Measurements from ENCODE around the gene CD82. TPM values are rescaled to one million over a fixed set of nuclear protein-coding genes. Genes with fewer than 3 reads are reported as not detected.

CD82 gene, protein sequence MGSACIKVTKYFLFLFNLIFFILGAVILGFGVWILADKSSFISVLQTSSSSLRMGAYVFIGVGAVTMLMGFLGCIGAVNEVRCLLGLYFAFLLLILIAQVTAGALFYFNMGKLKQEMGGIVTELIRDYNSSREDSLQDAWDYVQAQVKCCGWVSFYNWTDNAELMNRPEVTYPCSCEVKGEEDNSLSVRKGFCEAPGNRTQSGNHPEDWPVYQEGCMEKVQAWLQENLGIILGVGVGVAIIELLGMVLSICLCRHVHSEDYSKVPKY
- total RNA-seq, result 100 to 1,000 TPM; 193 to 208 TPM

DNA sequence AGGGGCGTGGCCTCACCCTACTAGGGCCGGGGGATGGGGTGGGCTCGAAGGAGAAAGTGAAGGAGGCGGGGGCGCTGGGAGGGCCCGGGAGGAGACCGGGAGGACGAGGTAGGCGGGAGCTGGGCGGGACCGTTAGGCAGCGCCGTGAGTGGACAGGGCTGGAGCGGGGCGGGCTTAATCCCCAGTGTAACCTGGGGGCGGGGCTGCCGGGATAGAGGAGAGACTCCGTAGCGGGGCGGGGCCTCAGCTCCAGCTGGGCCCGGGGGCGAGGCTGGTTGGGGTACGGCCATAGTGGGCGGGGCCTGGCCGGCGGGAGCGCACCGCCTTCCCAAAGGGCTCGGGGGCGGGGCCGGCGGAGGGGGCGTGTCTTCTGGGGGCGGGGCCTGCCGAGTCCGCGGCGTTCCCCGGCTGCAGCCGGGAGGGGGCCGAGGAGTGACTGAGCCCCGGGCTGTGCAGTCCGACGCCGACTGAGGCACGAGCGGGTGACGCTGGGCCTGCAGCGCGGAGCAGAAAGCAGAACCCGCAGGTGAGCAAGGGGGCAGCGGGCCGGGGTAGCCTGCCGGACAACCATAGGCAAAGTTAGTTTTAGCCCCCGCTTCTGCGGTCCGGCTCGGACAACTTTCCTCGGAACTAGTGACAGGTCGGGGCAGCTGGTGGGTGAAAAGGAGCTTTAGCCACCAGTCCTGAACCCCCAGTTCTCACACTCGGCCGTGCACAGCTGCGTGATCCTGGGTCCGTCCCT lies at the start of gene CD82:
Gene CD82, plus strand, starts transcription at position 453 of the 742 bp plus-strand sequence. CDS start 29,000 bp downstream, outside the sequence.
- CTCF ChIA-PET, result interaction anchor here (0.6 to 5.2 kb wide), 12 partner anchors 8 to 210 kb away, joined by 3 to 49 read pairs (median 6); no protein-coding TSS in a partner anchor
- H3K4me3 Mint-ChIP-seq, result peak within 1 kb of the TSS; percentile 78
- H3K36me3 Mint-ChIP-seq (ENCODE audit: low read depth), result peaks cover 31% of the 10 kb centered on the region
- POLR2A ChIA-PET, result interaction anchor here (0.6 to 5.2 kb wide), 11 partner anchors 8 to 470 kb away, joined by 3 to 46 read pairs (median 5); partner anchors contain the start of gene EXT2
- peaks cover 57% of the 10 kb centered on the region for H3K4me1 Mint-ChIP-seq
- H3K27ac Mint-ChIP-seq, result peak within 1 kb of the TSS; percentile 90
- H3K9me3 Mint-ChIP-seq, result no peaks in the 10 kb centered on the region
- peak; percentile 100 for DNase-seq
- H3K27me3 Mint-ChIP-seq, result no peaks in the 10 kb centered on the region

DNA sequence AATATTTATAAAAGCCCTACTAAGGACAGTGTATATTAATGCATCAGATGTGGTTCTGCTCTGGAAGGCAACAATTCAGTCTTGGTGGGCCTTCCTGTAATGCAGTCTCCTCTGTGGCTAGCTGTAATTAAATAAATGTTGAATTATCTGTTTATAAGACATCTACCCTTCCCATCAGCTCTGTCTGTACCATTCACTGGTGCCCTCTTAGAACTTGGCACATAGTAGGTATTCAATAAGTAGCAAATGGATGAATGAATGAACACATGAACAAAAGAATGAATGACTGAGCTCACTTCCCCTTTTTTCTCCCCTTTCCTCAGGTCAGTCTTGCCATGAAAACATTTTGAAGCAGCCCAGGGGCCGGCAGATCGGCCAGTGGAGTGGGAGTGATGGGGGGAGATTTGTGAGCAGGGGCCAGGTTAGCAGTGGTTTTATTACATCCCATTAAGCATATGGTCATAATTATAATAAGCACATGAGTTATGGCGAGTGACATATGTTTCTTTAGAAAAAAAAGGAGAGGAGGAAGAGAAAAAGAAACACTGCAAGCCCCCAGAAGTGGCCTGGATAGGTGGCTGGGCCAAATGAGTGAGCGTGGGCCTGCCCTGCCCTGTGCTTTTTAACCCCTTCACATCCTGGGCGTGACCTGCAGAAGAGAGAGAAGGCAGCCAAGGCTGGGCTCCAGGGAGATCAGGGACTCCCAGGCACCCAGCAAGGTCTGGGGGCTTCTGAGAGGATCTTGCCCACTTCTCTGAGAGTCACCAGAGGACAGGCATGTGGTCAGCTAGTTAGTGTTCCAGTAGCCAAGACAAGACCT lies 48.6 kb upstream of the CD82 start:
- Mint-ChIP-seq H3K4me3 (no peak overlapping the region), H3K27ac (no peak overlapping the region), H3K36me3 (ENCODE audit: low read depth) (no peaks in the 10 kb centered on the region)

DNA sequence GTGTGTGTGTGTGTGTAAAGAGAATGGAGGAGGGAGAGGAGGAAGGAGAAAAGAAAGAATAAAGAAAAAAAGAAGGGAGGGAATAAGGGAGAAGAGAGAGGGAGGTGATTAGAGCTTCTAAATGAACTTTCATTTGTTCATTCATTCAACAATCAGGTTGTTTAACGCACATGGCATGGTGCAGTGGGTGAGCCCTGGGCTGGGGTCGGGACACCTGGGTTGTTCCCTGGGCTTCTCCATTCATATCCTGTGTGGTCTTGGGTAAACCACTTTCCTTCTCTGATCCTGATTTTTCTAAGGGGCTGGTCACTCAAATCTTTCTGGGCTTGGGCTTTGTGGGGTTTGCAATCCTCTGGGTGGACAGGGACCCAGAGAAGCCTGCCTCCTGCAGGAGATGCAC lies 47.9 kb upstream of the CD82 start:
- no peak for DNase-seq
- no peaks in the 10 kb centered on the region for H3K36me3 Mint-ChIP-seq (ENCODE audit: low read depth)
- CTCF ChIA-PET, result no interaction called here
- no peaks in the 10 kb centered on the region for H3K9me3 Mint-ChIP-seq
- no peak overlapping the region for H3K4me3 Mint-ChIP-seq
- POLR2A ChIA-PET, result no interaction called here
- H3K27me3 Mint-ChIP-seq, result peaks cover 34% of the 10 kb centered on the region
- no peaks in the 10 kb centered on the region for H3K4me1 Mint-ChIP-seq
- no peak overlapping the region for H3K27ac Mint-ChIP-seq

More for the DNA sequence above, 48.6 kb upstream of the CD82 start:
- Mint-ChIP-seq H3K9me3 (no peaks in the 10 kb centered on the region), H3K27me3 (peaks cover 31% of the 10 kb centered on the region), H3K4me1 (no peaks in the 10 kb centered on the region)
- DNase-seq, result no peak
- CTCF ChIA-PET, result no interaction called here
- POLR2A ChIA-PET, result no interaction called here

DNA sequence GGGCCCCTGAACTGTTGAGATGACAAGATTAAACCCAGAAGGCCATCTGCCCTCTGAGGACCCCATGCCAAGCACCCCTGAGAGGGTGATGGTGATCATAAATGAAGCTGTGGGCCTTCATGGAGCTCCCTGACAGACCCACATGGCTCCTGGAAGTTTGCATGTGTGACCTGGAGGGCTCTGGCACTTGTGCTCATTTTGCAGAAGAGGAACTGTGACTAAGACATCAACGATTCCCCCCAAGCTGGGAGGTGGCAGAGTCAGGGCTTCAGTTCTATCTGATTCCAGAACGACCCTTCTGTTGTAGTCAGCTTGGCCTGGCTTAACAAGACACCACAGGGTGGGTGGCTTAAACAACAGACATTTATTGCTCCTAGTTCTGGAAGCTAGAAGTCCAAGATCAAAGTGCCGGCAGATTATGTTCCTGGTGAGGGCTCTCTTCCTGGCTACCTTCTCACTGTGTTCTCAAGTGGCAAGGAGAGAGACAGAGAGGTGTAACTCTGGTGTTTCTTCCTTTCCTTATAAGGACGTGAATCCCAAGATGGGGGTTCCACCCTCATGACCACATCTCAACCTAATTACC lies 46.4 kb upstream of the CD82 start:
- Mint-ChIP-seq H3K36me3 (ENCODE audit: low read depth) (no peaks in the 10 kb centered on the region), H3K9me3 (no peaks in the 10 kb centered on the region)
- DNase-seq, result no peak

DNA sequence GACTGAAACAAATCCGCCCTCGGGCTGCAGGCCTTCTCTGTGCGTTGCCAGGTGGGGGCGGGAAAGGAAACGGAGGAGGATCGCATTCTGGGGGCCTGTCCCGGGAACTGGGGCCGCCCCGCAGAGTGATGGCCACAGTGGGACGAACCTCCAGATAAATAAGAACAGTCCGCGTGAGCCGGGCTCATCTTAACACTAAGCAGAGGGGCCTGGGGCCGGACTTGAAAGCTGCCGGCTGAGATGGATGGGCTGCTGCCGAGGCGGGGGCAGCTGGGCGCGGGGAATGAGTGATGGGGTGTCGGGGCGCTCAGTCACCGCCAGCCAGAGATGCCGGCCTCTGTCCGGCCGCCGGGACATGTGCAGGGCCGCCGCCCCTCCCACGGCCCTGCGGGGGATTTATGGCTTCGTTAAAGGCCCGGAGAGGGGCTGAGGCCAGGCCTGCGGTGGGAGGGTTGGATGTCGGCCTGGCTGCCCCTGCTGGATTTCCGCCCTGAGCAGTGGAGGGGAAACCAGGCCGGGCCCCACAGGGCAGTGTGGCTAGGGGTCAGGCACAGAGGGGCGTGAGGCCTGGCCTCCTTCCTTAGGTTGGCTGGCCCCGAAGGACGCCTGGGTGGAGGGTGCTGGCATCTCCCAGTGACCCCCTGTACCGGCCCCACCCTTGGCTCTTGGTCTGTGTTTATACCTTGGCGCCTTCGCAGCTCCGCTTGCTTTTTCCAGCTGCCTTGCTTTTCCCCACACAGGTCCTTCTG lies 45.3 kb upstream of the CD82 start:
- Mint-ChIP-seq H3K4me1 (peaks cover 3% of the 10 kb centered on the region), H3K4me3 (no peak overlapping the region), H3K36me3 (ENCODE audit: low read depth) (no peaks in the 10 kb centered on the region), H3K9me3 (no peaks in the 10 kb centered on the region), H3K27ac (no peak overlapping the region), H3K27me3 (peaks cover 36% of the 10 kb centered on the region)
- POLR2A ChIA-PET, result no interaction called here
- DNase-seq, result no peak
- CTCF ChIA-PET, result no interaction called here

More for the DNA sequence above, 46.4 kb upstream of the CD82 start:
- CTCF ChIA-PET, result no interaction called here
- peaks cover 3% of the 10 kb centered on the region for H3K4me1 Mint-ChIP-seq
- POLR2A ChIA-PET, result no interaction called here
- H3K27ac Mint-ChIP-seq, result no peak overlapping the region
- no peak overlapping the region for H3K4me3 Mint-ChIP-seq
- peaks cover 36% of the 10 kb centered on the region for H3K27me3 Mint-ChIP-seq

DNA sequence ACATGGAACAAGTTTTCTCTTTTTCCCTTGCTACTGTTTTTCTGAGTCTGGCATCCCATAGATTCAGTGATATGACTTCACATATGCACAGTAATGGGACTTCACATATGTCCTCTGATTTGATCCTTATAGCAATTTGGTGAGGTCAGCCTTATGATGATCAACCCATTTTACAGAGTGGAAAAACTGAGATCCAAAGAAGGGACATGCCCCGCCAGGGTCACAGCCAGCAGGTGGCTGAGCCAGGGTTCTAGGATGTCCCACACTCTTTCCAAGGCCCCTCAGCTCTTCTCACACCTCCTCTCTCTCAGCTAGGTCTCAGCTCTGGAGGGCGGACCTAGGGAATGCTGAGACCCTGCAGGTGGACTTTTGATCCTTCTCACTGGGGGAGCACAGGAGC lies 44.3 kb upstream of the CD82 start:
- Mint-ChIP-seq H3K27me3 (peaks cover 36% of the 10 kb centered on the region), H3K4me1 (peaks cover 3% of the 10 kb centered on the region), H3K9me3 (no peaks in the 10 kb centered on the region), H3K4me3 (no peak overlapping the region), H3K36me3 (ENCODE audit: low read depth) (no peaks in the 10 kb centered on the region), H3K27ac (no peak overlapping the region)
- ChIA-PET CTCF (interaction anchor here (0.5 to 7.2 kb wide), 2 partner anchors 16 to 283 kb away, joined by 3 to 104 read pairs; no protein-coding TSS in a partner anchor), POLR2A (no interaction called here)
- DNase-seq, result no peak

DNA sequence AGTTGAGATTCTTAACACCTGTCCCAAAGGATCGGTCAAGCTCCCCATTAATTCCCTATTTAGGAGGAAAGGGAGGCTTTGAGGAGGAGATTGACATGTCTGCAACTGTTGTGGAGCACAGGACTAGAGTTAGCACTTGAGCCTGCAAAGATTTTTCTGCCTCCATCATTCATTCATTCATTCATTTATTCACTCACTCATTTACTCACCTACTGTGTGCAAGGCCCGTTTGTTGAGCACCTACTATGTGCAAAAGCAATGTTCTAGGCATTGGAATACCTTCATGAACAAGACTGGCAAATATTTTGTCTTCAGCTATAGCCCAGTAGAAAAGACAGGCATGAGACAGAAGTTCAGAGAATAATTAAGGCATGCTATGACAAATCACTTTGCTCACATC lies 43.2 kb upstream of the CD82 start:
- no peaks in the 10 kb centered on the region for H3K9me3 Mint-ChIP-seq
- no peak overlapping the region for H3K27ac Mint-ChIP-seq
- H3K36me3 Mint-ChIP-seq (ENCODE audit: low read depth), result no peaks in the 10 kb centered on the region
- H3K4me3 Mint-ChIP-seq, result no peak overlapping the region
- ChIA-PET POLR2A (no interaction called here), CTCF (interaction anchor here (1.7 to 7.2 kb wide), 3 partner anchors 15 to 420 kb away, joined by 4 to 104 read pairs (median 5); no protein-coding TSS in a partner anchor)
- H3K4me1 Mint-ChIP-seq, result peaks cover 7% of the 10 kb centered on the region
- peaks cover 33% of the 10 kb centered on the region for H3K27me3 Mint-ChIP-seq
- no peak for DNase-seq

DNA sequence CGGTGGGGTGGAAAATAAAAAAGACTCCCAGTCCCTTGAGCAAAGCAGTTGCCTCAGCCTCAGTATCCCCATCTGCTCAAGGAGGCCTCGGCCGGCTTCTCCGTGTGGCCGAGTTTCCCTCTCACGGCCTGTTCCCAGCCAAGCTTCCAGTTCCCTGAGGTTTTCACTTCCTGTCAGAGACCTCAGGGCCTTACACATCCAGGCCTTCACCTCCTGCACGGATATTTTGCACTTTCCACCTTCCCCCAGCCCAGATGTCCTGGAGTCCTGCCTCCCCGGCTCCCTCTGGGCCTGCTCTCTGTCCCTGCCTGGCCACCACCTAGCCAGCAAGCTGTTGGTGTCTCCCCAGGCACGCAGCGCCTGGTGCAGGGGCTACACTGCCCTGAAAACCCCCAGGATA lies 41.1 kb upstream of the CD82 start:
- POLR2A ChIA-PET, result interaction anchor here (1.2 kb wide), 1 partner anchor 13 kb away, joined by 3 read pairs; no protein-coding TSS in a partner anchor

DNA sequence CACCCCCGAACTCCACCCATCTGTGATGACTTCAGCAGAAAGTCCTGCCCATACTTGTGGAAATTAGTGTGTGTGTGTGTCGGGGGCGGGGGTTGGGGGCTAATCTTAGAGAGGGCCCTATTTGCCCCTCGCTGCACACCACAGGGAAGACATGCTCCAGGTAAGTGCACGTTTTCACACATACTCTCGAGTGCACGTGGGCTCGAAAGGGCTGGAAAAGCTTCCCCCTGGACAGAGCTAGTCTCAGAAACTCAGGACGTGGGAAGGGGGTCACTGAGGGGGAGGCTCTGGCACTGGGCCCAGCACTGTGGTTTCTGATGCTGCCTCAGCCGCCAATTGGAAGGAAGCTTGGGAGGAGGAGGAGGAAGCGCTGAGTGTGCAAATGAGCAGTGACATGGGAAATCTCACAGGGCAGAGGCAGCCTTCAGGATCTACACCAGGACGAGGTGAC lies 40.7 kb upstream of the CD82 start:
- DNase-seq, result no peak
- Mint-ChIP-seq H3K4me3 (no peak overlapping the region), H3K36me3 (ENCODE audit: low read depth) (no peaks in the 10 kb centered on the region), H3K27ac (no peak overlapping the region), H3K9me3 (no peaks in the 10 kb centered on the region), H3K27me3 (peaks cover 21% of the 10 kb centered on the region), H3K4me1 (peaks cover 25% of the 10 kb centered on the region)
- ChIA-PET CTCF (interaction anchor here (0.6 to 7.2 kb wide), 3 partner anchors 12 to 92 kb away, joined by 4 to 104 read pairs (median 4); no protein-coding TSS in a partner anchor), POLR2A (no interaction called here)

More for the DNA sequence above, 41.1 kb upstream of the CD82 start:
- peaks cover 21% of the 10 kb centered on the region for H3K27me3 Mint-ChIP-seq
- no peaks in the 10 kb centered on the region for H3K9me3 Mint-ChIP-seq
- CTCF ChIA-PET, result interaction anchor here (0.6 to 7.2 kb wide), 9 partner anchors 8 to 236 kb away, joined by 4 to 104 read pairs (median 5); no protein-coding TSS in a partner anchor
- no peak overlapping the region for H3K4me3 Mint-ChIP-seq
- DNase-seq, result no peak
- no peaks in the 10 kb centered on the region for H3K36me3 Mint-ChIP-seq (ENCODE audit: low read depth)
- peaks cover 22% of the 10 kb centered on the region for H3K4me1 Mint-ChIP-seq
- H3K27ac Mint-ChIP-seq, result no peak overlapping the region

DNA sequence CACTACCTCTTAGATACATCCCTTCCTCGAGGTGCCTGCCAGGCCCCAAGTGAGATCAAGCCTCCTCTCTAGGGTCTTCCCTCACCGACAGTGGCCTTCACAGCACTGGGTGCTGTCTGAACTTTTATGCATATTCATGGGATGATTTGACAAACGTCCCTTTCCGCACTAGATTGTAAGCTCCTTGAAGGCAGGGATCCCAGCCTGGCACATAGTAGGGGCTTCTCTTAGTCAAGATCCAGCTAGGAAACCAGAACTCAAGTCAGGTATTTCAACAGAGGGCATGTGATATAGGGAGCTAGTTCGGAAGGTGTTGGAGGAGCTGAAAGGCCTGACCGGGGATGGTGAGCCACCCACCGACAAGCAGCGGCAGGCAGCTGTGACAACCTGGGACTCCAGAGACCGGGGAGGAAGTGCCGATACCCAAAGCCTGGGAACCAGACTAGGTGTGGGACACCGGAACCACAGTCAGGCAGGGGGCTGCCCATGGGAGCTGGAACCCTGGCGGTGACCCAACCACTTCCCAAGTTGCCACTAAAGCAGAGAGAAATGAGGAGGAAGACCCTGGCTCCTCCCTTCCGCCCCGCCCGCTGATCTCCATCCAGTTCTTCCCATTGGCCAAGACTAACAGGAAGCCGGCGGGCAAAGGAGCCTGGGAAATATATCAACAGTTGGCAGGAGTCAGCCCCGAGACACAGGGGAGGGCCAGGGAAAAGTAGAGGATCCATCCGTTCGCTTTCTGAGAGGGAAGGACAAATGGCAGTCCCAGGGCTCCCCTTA lies 39.8 kb upstream of the CD82 start:
- Mint-ChIP-seq H3K36me3 (ENCODE audit: low read depth) (no peaks in the 10 kb centered on the region), H3K9me3 (no peaks in the 10 kb centered on the region), H3K4me3 (no peak overlapping the region), H3K27ac (no peak overlapping the region), H3K27me3 (peaks cover 19% of the 10 kb centered on the region), H3K4me1 (peaks cover 33% of the 10 kb centered on the region)
- no peak for DNase-seq
- ChIA-PET POLR2A (no interaction called here), CTCF (interaction anchor here (1.0 to 7.2 kb wide), 2 partner anchors 12 to 91 kb away, joined by 4 to 104 read pairs; no protein-coding TSS in a partner anchor)

DNA sequence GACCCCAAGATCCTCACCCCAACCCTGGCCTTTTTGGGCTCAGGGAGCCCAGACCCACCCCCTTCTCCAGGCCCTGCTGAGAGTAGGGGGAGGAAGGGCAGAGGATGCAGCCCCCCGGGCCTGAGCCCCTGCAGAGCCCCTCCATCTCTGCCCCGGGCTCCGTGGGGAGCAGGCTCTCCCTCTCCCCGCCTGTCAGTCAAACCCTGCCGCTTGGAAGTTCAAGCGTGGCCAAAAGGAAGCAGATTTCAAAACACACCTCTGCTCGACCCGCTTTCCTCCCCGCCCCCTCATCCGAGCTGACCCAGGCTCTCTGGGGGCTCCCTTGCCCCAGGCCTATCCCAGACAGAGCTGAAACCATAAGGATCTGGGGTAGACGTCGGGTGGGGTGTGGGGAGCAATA lies 39.0 kb upstream of the CD82 start:
- H3K4me3 Mint-ChIP-seq, result no peak overlapping the region
- no peaks in the 10 kb centered on the region for H3K9me3 Mint-ChIP-seq
- ChIA-PET CTCF (interaction anchor here (1.1 to 7.2 kb wide), 2 partner anchors 11 to 31 kb away, joined by 3 to 104 read pairs; no protein-coding TSS in a partner anchor), POLR2A (no interaction called here)
- DNase-seq, result no peak
- H3K4me1 Mint-ChIP-seq, result peaks cover 41% of the 10 kb centered on the region
- H3K27ac Mint-ChIP-seq, result no peak overlapping the region
- H3K36me3 Mint-ChIP-seq (ENCODE audit: low read depth), result no peaks in the 10 kb centered on the region
- H3K27me3 Mint-ChIP-seq, result peaks cover 12% of the 10 kb centered on the region

Measured in activated CD4-positive, alpha-beta memory T cell treated with anti-CD3 and anti-CD28 coated beads, Interleukin-2, amount 10 ng/mL, durations not matched to agents 7 days and 5 days (primary cell).